ENCODE data around the gene CLK3. TPM values are rescaled to one million over a fixed set of nuclear protein-coding genes. Genes with fewer than 3 reads are reported as not detected.

The CLK3 gene
- total and polyA plus RNA-seq, 2 of the 8 experiments (the other 6 are each of a cell fraction or from before 2014, with no cell fraction given) = 43.5 to 67.3 TPM

DNA sequence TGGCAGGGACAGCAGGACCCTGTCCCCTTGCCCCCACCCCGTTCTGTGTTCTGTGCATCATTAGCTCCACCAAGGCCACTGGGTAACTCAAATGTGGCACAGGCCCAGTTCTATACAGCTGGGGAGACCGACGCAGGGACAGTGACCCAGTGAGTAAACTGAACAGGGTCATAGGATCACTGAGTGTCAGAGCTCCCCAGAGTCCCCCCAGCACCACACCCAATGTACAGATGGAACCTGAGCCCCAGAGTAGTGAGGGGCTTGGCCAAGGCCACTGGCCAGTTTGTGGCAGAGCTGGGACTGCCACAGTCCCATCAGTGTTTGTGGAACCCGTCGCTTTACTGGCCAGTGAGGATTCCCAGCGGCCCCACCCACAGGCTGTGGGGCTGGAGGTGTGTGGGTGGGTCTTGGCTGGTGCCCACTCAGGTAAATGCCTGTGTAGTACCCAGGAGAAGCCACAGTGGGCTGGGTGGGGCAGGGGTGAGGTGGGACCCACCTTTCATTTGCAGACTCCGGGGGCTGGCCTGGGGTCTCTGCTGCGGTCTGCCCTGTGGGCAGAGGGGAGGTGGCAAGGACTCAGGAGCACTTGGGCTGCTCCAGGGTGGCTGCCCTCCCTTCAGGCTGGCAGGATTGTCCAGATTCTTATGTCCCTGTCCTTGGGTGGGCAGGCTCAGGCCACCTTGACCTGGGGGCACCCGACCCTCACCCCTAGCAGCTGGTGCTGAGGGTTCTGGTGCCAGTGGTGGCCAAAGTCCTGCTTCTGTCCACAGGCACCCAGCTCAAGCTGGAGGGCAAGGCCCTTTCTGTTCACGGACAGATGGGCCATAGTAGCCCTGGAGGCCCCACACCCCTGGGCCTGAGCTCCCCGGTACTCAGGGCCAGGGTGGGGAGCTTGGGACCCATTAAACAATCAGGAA lies 11.6 kb upstream of the CLK3 start:
- H3K79me1 ChIP-seq (ENCODE audit: low read depth, low read length) = no peaks in the 10 kb centered on the region
- DNase-seq (ENCODE audit: low read depth in 1 of 2, low spot score in 2 of 2) (no peak), FAIRE-seq (no peak)
- H3K79me2 ChIP-seq (ENCODE audit: control insufficient read depth in 1 of 2, insufficient read depth in 2 of 2, low read length in 2 of 2) = no peaks in the 10 kb centered on the region
- peaks cover 0 to 7% of the 10 kb centered on the region in 2 experiments for H4K20me1 ChIP-seq (replicated peaks in 1 of 2; ENCODE audit: control insufficient read depth in 1 of 2, insufficient read depth in 2 of 2, low read length in 2 of 2)
- H3K9me3 ChIP-seq (ENCODE audit: insufficient read depth in 2 of 2, low read depth in 1 of 2, low read length in 1 of 2) = no peaks in the 10 kb centered on the region
- H3K4me3 ChIP-seq (ENCODE audit: extremely low read depth in 1 of 4, insufficient read depth in 2 of 4, low read depth in 3 of 4, low read length in 4 of 4) = no peak overlapping the region
- 93% methylated on average over 10 of the region's 11 CpGs; no CpG with 5 or more reads in 1 of the 2 experiments for WGBS, 2 experiments (ENCODE audit: extremely low coverage in 1 of 2, insufficient coverage in 1 of 2, insufficient read length in 1 of 2, insufficient replicate concordance in 2 of 2, low coverage in 1 of 2, low lambda C conversion rate in 2 of 2, missing lambda C conversion rate in 1 of 2)
- H2BK120ac ChIP-seq (replicated peaks; ENCODE audit: low read depth, low read length) = no peak overlapping the region
- H2AFZ ChIP-seq (ENCODE audit: low read length) = no peak overlapping the region
- H3K4me1 ChIP-seq (replicated peaks in 1 of 4; ENCODE audit: control insufficient read depth in 3 of 4, insufficient read depth in 4 of 4, low read length in 3 of 4) = no peaks in the 10 kb centered on the region; a peak in 2 of 7 replicates
- no peak overlapping the region for H4K8ac ChIP-seq (ENCODE audit: extremely low read depth, insufficient read depth, low read length)
- no peak overlapping the region for H2BK20ac ChIP-seq (ENCODE audit: low read length)
- H3K23ac ChIP-seq (ENCODE audit: insufficient read length) = no peak overlapping the region
- no peak overlapping the region for H4K5ac ChIP-seq (ENCODE audit: insufficient read length, low read depth, low read length)
- no peak overlapping the region for H2BK12ac ChIP-seq (ENCODE audit: low read depth, low read length)
- no peak overlapping the region for H2AK5ac ChIP-seq (ENCODE audit: low read depth, low read length)
- H3K4me2 ChIP-seq (ENCODE audit: insufficient read depth in 1 of 2, low read depth in 2 of 2, low read length in 2 of 2) = no peak overlapping the region
- no peak overlapping the region for H2BK5ac ChIP-seq (ENCODE audit: low read depth, low read length)
- no peak overlapping the region for H4K91ac ChIP-seq (replicated peaks; ENCODE audit: insufficient read length, low read length)
- H3K27ac ChIP-seq (ENCODE audit: low read depth, low read length) = no peak overlapping the region
- CTCF ChIA-PET (ENCODE audit: partially characterized antibody) = interaction anchor here (0.7 to 1.9 kb wide), 5 partner anchors 9 to 27 kb away, joined by 3 to 8 read pairs (median 3); no protein-coding TSS in a partner anchor
- H3K4ac ChIP-seq (replicated peaks; ENCODE audit: insufficient read length, low read depth, low read length) = no peak overlapping the region
- no peak overlapping the region for H3K14ac ChIP-seq (ENCODE audit: insufficient read length)
- H3K27me3 ChIP-seq (replicated peaks in 1 of 4; ENCODE audit: control insufficient read depth in 3 of 4, extremely low read depth in 1 of 4, insufficient read depth in 3 of 4, low read length in 3 of 4) = peaks cover 0 to 3% (median 0%) of the 10 kb centered on the region in 4 experiments; a peak in 2 of 7 replicates
- POLR2A ChIA-PET (ENCODE audit: partially characterized antibody) = interaction anchor here (0.5 to 9.3 kb wide), 5 partner anchors 7 to 434 kb away, joined by 3 to 122 read pairs (median 3); partner anchors contain the start of gene CLK3
- no peak overlapping the region for H3K18ac ChIP-seq (ENCODE audit: extremely low read depth, low read length)
- H3K36me3 ChIP-seq (ENCODE audit: control insufficient read depth in 2 of 4, insufficient read depth in 4 of 4, low read length in 3 of 4) = no peaks in the 10 kb centered on the region
- H3K9ac ChIP-seq (replicated peaks in 1 of 4; ENCODE audit: extremely low read depth in 1 of 4, low read depth in 3 of 4, low read length in 3 of 4) = no peak overlapping the region
- H2BK15ac ChIP-seq (ENCODE audit: low read length) = no peak overlapping the region
- H3K56ac ChIP-seq (replicated peaks; ENCODE audit: insufficient read length, low read depth, low read length) = no peak overlapping the region
- no peaks in the 10 kb centered on the region for H3K23me2 ChIP-seq (ENCODE audit: low read depth, low read length)
- TF ChIP-seq CHD1 (IDR thresholded peaks at IDR 0.05; ENCODE audit: low read depth, low read length) = no peak
- TF ChIP-seq SAP30 (IDR thresholded peaks at IDR 0.05; ENCODE audit: insufficient read depth, insufficient replicate concordance, low read length) = no peak
- no peak for TF ChIP-seq TAF7 (optimal IDR thresholded peaks at IDR 0.05; ENCODE audit: borderline replicate concordance, low read depth, low read length)
- no peak for TF ChIP-seq EP300 (IDR thresholded peaks at IDR 0.05; ENCODE audit: borderline replicate concordance in 1 of 2, low read depth in 2 of 2, low read length in 2 of 2)
- no peak for TF ChIP-seq CHD2 (IDR thresholded peaks at IDR 0.05; ENCODE audit: low read length)
- TF ChIP-seq, protein P1, sequence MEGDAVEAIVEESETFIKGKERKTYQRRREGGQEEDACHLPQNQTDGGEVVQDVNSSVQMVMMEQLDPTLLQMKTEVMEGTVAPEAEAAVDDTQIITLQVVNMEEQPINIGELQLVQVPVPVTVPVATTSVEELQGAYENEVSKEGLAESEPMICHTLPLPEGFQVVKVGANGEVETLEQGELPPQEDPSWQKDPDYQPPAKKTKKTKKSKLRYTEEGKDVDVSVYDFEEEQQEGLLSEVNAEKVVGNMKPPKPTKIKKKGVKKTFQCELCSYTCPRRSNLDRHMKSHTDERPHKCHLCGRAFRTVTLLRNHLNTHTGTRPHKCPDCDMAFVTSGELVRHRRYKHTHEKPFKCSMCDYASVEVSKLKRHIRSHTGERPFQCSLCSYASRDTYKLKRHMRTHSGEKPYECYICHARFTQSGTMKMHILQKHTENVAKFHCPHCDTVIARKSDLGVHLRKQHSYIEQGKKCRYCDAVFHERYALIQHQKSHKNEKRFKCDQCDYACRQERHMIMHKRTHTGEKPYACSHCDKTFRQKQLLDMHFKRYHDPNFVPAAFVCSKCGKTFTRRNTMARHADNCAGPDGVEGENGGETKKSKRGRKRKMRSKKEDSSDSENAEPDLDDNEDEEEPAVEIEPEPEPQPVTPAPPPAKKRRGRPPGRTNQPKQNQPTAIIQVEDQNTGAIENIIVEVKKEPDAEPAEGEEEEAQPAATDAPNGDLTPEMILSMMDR (IDR thresholded peaks at IDR 0.05; ENCODE audit: control extremely low read depth in 1 of 3, insufficient read depth in 1 of 3, low read depth in 1 of 3, low read length in 3 of 3) = no peak
- TF ChIP-seq RXRA (IDR thresholded peaks at IDR 0.05; ENCODE audit: insufficient read depth, low read depth, low read length) = no peak
- no peak for TF ChIP-seq SIX5 (IDR thresholded peaks at IDR 0.05; ENCODE audit: low read depth, low read length)

Measured in H1 (cell line).